GM12873 (cell line): Measurements from ENCODE around the gene BRD3OS.

Experiments used
- CTCF ChIP-seq: IDR thresholded peaks from 2 replicates; pipeline ENCODE4 v1.5.1; 2012; ENCODE audit warnings: low read depth, mild to moderate bottlenecking, moderate library complexity, low read length, control low read depth; ENCODE audit not compliant: insufficient read depth; ENCODE audit errors: missing control alignments

Gene BRD3OS

GRCh38 chr9:134034215-134035040, 9.1 kb downstream of the BRD3OS start:
- TF ChIP-seq CTCF: no peak

DNA sequence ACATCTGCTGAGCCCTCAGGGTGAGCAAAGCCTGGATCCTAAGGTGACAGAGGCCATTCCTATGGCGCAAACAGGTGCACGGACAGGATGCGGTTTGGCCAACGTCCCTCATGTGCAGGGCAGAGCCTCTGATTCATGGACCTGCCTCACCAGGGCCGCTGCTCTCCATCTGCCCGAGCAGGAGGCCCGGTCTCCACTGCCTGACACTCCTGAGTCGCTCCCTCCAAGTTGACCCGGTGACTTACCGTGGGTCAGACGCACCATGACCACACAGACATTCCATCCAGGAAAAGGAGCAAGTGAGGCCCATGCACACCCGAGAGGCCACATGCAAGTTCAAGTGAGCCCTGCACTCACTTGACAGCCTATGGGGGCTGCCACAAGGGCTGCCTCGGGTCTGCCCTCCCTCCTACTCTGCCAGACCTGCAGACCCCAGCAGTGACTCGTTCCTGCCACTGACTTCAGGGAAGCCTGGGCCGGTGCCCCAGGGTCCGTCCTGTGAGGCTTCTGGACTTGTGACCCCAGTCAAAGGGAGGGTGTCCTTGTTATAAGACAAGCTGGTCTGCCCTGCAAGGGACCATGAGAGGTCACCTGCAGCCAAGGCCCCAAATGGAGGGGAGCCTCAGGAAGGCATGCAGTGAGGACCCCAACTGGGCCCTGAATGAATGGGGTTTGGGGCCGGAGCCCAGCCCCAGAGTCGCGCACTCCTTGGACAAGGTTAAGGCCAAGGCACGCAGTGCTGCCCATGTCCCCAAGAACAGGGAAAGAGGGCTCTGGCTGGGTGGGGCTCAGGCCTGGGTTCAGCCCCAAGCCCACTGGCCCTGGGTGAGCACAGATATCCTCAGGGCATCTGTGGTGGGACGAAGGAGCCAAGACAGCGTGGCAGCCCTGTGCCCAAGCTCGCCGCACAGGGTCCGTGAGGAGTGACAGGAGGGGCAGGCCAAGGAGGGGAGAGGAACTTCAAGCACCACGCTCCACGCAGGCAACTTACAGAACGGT, 10.1 kb downstream of the BRD3OS start:
- TF ChIP-seq CTCF: no peak

GRCh38 chr9:134036130-134036529, 10.8 kb downstream of the BRD3OS start:
- TF ChIP-seq CTCF: no peak

GRCh38 chr9:134037641-134038040, 12.4 kb downstream of the BRD3OS start:
- TF ChIP-seq CTCF: no peak

GRCh38 chr9:134039386-134040175, 14.3 kb downstream of the BRD3OS start:
- TF ChIP-seq CTCF: no peak

DNA sequence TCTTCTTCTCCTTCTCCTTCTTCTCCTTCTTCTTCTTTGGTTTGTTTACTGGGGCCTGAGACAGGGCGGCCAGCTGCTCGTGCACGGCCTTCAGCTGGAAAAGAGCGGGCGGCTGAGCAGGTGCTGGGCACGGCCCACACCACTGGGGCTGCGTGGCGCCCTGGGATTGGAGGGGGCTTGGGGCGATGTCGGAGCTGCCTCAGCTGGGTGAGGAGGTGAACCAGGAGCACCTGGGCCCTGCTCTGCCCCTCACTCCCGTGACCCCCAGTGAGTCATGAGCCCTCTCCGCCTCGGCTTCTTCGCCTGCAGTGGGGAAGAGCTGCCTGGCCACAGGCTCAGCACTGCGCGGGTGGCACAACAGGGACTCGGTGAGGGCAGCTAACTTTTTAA, 14.9 kb downstream of the BRD3OS start:
- TF ChIP-seq CTCF: no peak
